OCI-LY7 (cell line): Measurements from ENCODE around the gene CLDN16. TPM values are rescaled to one million over a fixed set of nuclear protein-coding genes. Genes with fewer than 3 reads are reported as not detected.

Source experiments
- BruUV-seq: library from RNA; stranded (reverse); fragments of 400-500 nt; replicated peaks from 2 replicates; lab custom pipeline; 2021; lab: Mats Ljungman, UMichigan
- CTCF ChIA-PET: fragments of 300-600 bp; sonication (Branson Sonifier 250); formaldehyde crosslinking; loops from one replicate; lab custom pipeline; 2022; ENCODE audit warnings: antibody characterized with exemption; ENCODE audit not compliant: unreplicated experiment; lab: Charles Lee
- POLR2A ChIA-PET: fragments of 300-600 bp; sonication (Branson Sonifier 250); formaldehyde crosslinking; loops from one replicate; lab custom pipeline; 2022; ENCODE audit warnings: antibody characterized with exemption; lab: Charles Lee
- DNase-seq: peaks from one replicate; pipeline ENCODE4 v3.0.0-alpha.2; 2015; ENCODE audit warnings: low spot score
- H2AFZ ChIP-seq: fragments of 200-600 bp; sonication (generic), shearing (Covaris generic); 2 replicates; pipeline ENCODE4 v1.6.1; 2014; ENCODE audit warnings: mild to moderate bottlenecking, antibody characterized with exemption, low read length, moderate library complexity
- H3K27ac ChIP-seq: fragments of 200-600 bp; sonication (generic); 2 replicates; pipeline ENCODE4 v1.5.1; 2014; ENCODE audit warnings: mixed run types, low read depth, mild to moderate bottlenecking, moderate library complexity, low read length, inconsistent platforms; ENCODE audit not compliant: poor library complexity, severe bottlenecking
- H3K36me3 ChIP-seq: fragments of 200-600 bp; sonication (generic); 2 replicates; pipeline ENCODE4 v1.6.1; 2014; ENCODE audit warnings: mild to moderate bottlenecking, antibody characterized with exemption, low read length, moderate library complexity, mixed read lengths; ENCODE audit not compliant: insufficient read depth
- H3K4me1 ChIP-seq: fragments of 200-600 bp; sonication (generic); 2 replicates; pipeline ENCODE4 v1.5.1; 2014; ENCODE audit warnings: mild to moderate bottlenecking, low read length; ENCODE audit not compliant: insufficient read depth, poor library complexity, severe bottlenecking
- H3K4me2 ChIP-seq: fragments of 200-600 bp; sonication (generic); 2 replicates; pipeline ENCODE4 v1.6.1; 2014; ENCODE audit warnings: mild to moderate bottlenecking, low read length
- H3K4me3 ChIP-seq: fragments of 200-600 bp; sonication (generic); 2 replicates; pipeline ENCODE4 v1.5.1; 2014; ENCODE audit warnings: mild to moderate bottlenecking, low read depth, low read length; ENCODE audit not compliant: poor library complexity, severe bottlenecking
- H3K79me2 ChIP-seq: fragments of 200-600 bp; sonication (generic); 2 replicates; pipeline ENCODE4 v1.6.1; 2016; ENCODE audit warnings: low read depth, mild to moderate bottlenecking, low read length, moderate library complexity, mixed read lengths; ENCODE audit not compliant: insufficient read depth
- H3K9me2 ChIP-seq: fragments of 200-600 bp; sonication (generic); 2 replicates; pipeline ENCODE4 v1.6.1; 2016; ENCODE audit warnings: mild to moderate bottlenecking, low read length, mixed read lengths; ENCODE audit not compliant: insufficient read depth
- H3K9me3 ChIP-seq: fragments of 200-600 bp; sonication (generic); 2 replicates; pipeline ENCODE4 v1.6.1; 2014; ENCODE audit warnings: mild to moderate bottlenecking, mixed run types, low read length, mixed read lengths
- H4K20me1 ChIP-seq: fragments of 200-600 bp; sonication (generic); 2 replicates; pipeline ENCODE4 v1.6.1; 2014; ENCODE audit warnings: mild to moderate bottlenecking, antibody characterized with exemption, low read length, moderate library complexity, mixed read lengths; ENCODE audit not compliant: insufficient read depth
- CTCF ChIP-seq: fragments of 200-600 bp; sonication (generic); conservative IDR thresholded peaks from 2 replicates; pipeline ENCODE4 v1.5.1; 2014; ENCODE audit warnings: mild to moderate bottlenecking, antibody characterized with exemption, low read length, moderate library complexity, mixed read lengths
- EZH2phosphoT487 ChIP-seq: fragments of 200-600 bp; sonication (generic); IDR thresholded peaks from 2 replicates; pipeline ENCODE4 v1.6.1; 2018; ENCODE audit warnings: low read depth, borderline replicate concordance, mild to moderate bottlenecking, mixed run types, antibody characterized with exemption, low read length, moderate library complexity, mixed read lengths
- intact Hi-C: fragments of 100-400 bp; cut with micrococcal nuclease; formaldehyde crosslinking; loops from one replicate; pipeline ENCODE4 v1.10.0; 2022; ENCODE audit not compliant: unreplicated experiment
- total RNA-seq, 2 experiments: library from RNA; depleted of rRNA in 1 of 2; stranded (reverse); fragments of >200 nt in 1 of 2; shearing (Covaris generic) in 1 of 2; gene quantifications; 2 replicates each; pipeline ENCODE4 v1.2.3, GENCODE V29; 2014 to 2022

Gene CLDN16
- total RNA-seq, 2 experiments from 2014 or later, result not detected

- Histone ChIP-seq H2AFZ (no peak overlapping the region), H4K20me1 (no peaks in the 10 kb centered on the region), H3K4me1 (no peaks in the 10 kb centered on the region), H3K27ac (no peak overlapping the region), H3K36me3 (no peaks in the 10 kb centered on the region), H3K4me3 (no peak overlapping the region), H3K9me3 (no peaks in the 10 kb centered on the region), H3K4me2 (no peak overlapping the region), H3K79me2 (no peaks in the 10 kb centered on the region), H3K9me2 (no peaks in the 10 kb centered on the region)
- POLR2A ChIA-PET, result no interaction called here
- intact Hi-C loops, result no loop called here
- BruUV-seq, result no TSS peak
- CTCF ChIA-PET, result no interaction called here
- TF ChIP-seq CTCF (no peak), EZH2phosphoT487 (no peak)
- no peak for DNase-seq
These were observed 39.0 kb downstream of the CLDN16 start for GRCh38 chr3:190426806-190427507.

- no peak overlapping the region for H2AFZ ChIP-seq
- no peak for DNase-seq
- H3K79me2 ChIP-seq, result no peaks in the 10 kb centered on the region
- intact Hi-C loops, result no loop called here
- no peak overlapping the region for H3K27ac ChIP-seq
- H3K4me1 ChIP-seq, result no peaks in the 10 kb centered on the region
- H3K4me3 ChIP-seq, result no peak overlapping the region
- H3K9me3 ChIP-seq, result no peaks in the 10 kb centered on the region
- H3K36me3 ChIP-seq, result no peaks in the 10 kb centered on the region
- no TSS peak for BruUV-seq
- H3K4me2 ChIP-seq, result no peak overlapping the region
- no peaks in the 10 kb centered on the region for H3K9me2 ChIP-seq
- ChIA-PET CTCF (no interaction called here), POLR2A (interaction anchor here (0.7 kb wide), 1 partner anchor 11 kb away, joined by 3 read pairs; no protein-coding TSS in a partner anchor)
- no peaks in the 10 kb centered on the region for H4K20me1 ChIP-seq
- TF ChIP-seq EZH2phosphoT487, result no peak
- TF ChIP-seq CTCF, result no peak
These were observed 41.7 kb downstream of the CLDN16 start for GRCh38 chr3:190429681-190430080.

DNA sequence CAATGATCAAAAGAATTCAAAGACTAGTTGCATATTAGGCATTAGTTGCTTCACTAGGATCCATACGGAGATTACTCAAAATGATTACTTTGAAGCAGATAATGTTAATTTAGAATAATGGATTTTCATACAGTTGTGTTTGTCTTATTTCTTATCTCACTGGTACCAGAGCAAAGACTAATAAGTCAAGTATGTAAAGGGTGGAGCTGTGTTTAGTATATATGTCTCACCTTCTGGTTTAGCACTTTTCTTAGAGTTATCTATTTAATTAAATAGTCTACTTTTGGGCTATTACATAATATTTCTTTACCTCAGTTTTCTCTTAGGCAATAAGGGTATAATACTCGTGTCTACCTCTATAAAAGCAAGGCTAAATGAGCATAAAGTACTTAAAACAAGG is 42.9 kb downstream of the CLDN16 start:
- POLR2A ChIA-PET, result no interaction called here
- BruUV-seq, result no TSS peak
- Histone ChIP-seq H2AFZ (no peak overlapping the region), H4K20me1 (no peaks in the 10 kb centered on the region), H3K4me2 (no peak overlapping the region), H3K4me3 (no peak overlapping the region), H3K27ac (no peak overlapping the region), H3K4me1 (no peaks in the 10 kb centered on the region), H3K79me2 (no peaks in the 10 kb centered on the region), H3K36me3 (no peaks in the 10 kb centered on the region), H3K9me2 (no peaks in the 10 kb centered on the region), H3K9me3 (no peaks in the 10 kb centered on the region)
- CTCF ChIA-PET, result no interaction called here
- DNase-seq, result no peak
- intact Hi-C loops, result no loop called here
- TF ChIP-seq EZH2phosphoT487, result no peak
- TF ChIP-seq CTCF, result no peak
